ENCODE data around the gene CELF4.

- TF ChIP-seq CTCF (IDR thresholded peaks at IDR 0.05) (no peak), POLR2A (IDR thresholded peaks at IDR 0.05) (no peak), EP300 (IDR thresholded peaks at IDR 0.05) (no peak)
Measured at GRCh38 chr18:37317486-37317885, 248.1 kb downstream of the CELF4 start.

All from upper lobe of left lung (tissue), 4 donors.